GM19463 (cell line): ENCODE data around the gene MYH10.

Experiments
- ATAC-seq: cut with Tn5 transposase; IDR thresholded peaks from one replicate; pipeline ENCODE4 v1.9.1; 2021; ENCODE audit warnings: mild to moderate bottlenecking, moderate library complexity; ENCODE audit not compliant: unreplicated experiment

MYH10 gene

GRCh38 chr17:8476741-8477140 is 153.8 kb downstream of the MYH10 start:
- ATAC-seq, result no peak

GRCh38 chr17:8475781-8476180 is 154.7 kb downstream of the MYH10 start:
- ATAC-seq, result no peak

DNA sequence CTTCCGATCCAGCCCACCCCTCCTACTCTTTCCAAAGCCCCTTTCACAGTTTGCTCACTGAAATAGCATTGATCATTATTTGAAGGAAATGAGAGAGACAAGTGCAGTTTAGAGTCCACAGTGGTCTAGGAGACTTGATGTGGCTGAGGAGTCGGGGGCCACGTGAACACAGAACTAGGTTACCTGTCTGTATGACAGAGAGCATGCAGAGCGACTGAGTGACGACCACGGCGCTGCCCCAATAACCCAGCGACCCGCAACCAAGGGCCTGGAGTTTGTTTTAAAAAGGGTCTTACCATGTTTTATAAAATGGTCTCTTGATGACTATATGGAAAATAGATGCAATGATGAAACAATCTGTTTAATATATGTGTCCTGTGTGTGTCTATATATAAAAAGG is 155.3 kb downstream of the MYH10 start:
- ATAC-seq, result no peak

GRCh38 chr17:8474826-8475225 is 155.7 kb downstream of the MYH10 start:
- no peak for ATAC-seq

DNA sequence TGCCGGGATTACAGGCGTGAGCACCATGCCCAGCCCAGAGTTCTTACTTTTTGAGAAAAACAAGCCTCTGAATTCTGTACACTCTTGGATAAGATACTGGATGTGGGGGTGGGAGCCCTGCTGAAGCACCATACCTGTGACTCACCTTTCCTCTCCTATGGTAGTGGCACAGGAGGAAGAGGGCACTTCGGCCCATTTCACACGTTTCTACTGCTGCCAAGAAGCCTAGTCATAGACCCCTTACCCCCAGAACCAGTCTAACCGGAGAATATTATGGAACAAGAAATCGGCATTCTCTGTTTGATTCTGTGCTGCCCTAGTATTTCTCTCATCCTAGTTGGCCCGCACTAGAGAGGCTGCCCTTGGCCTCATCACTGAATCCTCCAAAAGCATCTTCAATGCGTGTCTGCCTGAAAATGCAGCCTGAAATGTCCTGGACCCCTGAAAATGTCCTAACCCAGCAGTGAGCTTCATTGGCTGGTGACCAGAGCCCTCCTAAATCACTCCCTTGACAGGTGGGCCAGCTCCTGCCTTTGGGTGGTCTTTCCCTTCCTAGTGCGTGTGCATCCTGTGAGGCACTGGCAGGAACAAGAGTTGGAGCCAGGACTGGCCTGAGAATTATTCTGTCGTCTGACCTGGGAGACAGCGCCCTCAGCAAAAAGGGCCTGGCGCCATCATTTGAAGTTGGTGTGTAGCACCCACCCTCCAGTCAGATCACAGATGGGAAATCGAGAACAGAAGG is 156.9 kb downstream of the MYH10 start:
- no peak for ATAC-seq

DNA sequence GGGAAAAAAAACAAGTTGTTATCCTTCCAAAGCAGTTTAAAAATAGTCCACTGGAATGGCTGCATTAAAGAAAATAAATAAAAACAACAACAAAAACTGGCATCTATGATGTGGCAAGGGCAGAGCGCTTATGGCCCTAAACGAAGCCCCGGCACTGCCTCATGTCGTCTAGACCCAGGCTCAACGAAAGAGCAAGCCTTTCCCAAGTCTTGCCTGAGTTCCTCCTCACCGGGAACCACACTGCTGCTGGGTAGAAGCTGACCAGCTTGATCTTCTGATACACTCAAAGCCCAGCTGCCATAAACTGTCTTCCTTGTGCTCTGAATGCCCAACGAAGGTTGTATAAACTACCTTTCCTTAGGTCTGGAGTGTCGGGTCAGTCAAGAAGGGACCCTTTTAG is 157.9 kb downstream of the MYH10 start:
- ATAC-seq, result no peak

GRCh38 chr17:8470447-8471047 is 160.0 kb downstream of the MYH10 start:
- no peak for ATAC-seq

DNA sequence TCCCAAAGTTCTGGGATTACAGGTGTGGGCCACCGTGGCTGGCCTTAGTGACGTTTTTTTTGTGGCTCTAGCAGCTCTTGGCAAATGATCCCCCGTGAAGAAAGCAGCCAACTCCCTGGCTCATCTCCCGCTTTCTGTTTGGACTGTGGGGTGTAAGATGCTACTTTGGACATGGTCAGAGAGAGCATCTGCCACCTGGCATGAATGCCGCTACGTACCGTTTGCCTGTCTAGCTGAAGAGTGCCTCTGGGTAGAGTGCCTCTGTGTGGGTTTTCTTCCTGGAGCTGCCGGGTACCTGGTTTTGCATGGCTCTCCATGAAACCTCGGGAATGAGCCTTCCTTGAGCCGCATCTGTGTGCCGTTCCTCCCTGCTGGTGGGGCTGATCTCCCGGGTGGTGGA is 160.6 kb downstream of the MYH10 start:
- no peak for ATAC-seq

- ATAC-seq, result no peak
Observed at GRCh38 chr17:8468980-8469379, 161.5 kb downstream of the MYH10 start.

DNA sequence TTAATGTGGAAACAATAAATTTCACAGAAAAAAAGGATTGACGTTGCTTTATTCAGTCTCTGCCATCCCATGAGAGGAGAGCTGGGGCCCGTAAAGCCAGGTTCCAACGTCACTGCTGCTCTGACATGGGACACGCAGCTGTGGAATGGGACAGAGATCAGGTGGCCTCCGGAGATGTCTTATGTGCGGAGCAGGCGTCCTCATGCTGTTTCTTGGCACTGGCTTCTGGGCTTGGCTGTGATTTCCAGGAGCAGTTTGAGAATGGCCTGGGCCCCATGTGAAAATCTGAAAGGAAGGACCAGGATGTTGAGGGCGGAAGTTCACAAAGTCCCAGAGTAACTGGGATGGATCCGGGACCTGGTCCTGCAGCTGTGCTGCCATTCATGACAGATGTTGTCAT is 162.4 kb downstream of the MYH10 start:
- ATAC-seq, result no peak

GRCh38 chr17:8467527-8467926 is 163.0 kb downstream of the MYH10 start:
- no peak for ATAC-seq

GRCh38 chr17:8466873-8467272 is 163.7 kb downstream of the MYH10 start:
- ATAC-seq, result no peak

GRCh38 chr17:8466456-8466855 is 164.1 kb downstream of the MYH10 start:
- ATAC-seq, result no peak

DNA sequence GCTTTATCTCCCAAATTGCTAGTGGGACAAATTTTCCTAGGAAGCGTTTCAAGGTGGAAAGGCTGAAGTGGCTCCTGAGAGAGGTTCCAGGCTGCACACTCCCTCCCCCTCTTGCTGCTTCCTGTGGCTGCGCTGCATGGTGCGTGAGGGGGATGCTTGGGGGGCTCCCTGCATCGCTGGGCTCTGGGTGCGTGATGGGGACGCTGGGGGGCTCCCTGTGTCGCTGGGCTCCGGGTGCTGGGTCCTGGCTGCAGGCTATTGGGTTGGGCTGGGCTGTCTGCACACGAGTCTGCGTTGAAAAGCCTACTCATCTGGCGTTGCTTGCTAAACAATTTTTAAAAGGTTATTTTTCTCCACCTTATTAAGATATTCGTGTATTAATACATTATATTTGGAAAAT is 164.8 kb downstream of the MYH10 start:
- ATAC-seq, result no peak

DNA sequence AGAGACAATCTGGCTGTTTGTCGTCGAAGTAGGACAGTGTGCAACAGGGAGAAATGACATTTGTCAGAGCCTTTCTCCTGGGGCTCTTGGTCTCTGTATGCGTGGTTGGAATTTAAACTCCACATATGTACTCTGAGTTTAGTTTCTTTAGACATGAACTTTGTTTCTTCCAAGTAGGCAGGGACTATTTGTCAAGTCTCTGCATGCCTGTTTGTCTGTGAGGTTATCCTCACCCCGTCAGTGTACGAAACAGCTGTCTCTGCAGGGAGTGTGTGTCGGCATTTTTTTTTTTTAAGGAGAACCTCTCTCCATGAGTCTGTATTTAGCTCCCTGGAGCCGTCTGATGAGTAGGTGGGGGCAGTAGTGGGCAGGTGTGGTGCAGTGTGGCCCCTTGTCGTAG is 165.2 kb downstream of the MYH10 start:
- ATAC-seq, result no peak

- no peak for ATAC-seq
Observed at GRCh38 chr17:8464941-8465340, 165.6 kb downstream of the MYH10 start.

DNA sequence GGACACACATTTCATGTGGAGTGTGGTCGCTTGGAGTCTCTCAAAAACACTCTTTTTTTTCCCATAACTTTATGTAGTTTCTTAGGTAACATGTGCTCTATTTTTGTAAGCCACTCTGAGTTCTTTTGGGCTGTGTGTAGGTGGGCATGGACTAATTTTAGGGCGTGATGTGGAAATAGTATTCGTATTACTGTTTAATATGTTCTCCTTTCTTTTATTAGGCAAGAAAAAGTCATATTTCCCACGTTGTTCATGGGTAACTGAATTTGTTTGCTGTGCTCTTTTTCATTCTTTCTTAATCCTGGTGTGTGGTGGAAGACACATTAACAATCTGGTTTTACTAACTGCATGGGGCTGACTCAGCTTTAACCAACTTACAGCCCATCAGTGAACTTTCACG is 167.4 kb downstream of the MYH10 start:
- no peak for ATAC-seq

- no peak for ATAC-seq
Observed at GRCh38 chr17:8462564-8462963, 168.0 kb downstream of the MYH10 start.

DNA sequence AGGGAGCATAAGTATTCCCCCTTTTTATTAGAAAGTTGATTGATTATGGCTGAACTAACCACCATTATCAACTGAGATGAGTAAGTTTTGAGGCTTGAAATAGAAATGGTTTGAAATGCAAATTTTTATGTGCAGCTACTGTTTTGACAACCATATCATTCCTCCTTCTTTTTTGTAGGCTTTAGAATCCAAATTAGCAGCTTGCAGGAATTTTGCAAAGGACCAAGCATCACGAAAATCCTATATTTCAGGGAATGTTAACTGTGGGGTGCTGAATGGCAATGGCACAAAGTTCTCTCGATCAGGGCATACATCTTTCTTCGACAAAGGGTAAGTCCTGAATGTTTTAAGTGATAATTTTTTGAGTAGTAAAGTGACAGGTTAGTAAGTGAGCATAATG is 170.7 kb downstream of the MYH10 start:
- ATAC-seq, result no peak

GRCh38 chr17:8459107-8459506 is 171.4 kb downstream of the MYH10 start:
- ATAC-seq, result no peak

DNA sequence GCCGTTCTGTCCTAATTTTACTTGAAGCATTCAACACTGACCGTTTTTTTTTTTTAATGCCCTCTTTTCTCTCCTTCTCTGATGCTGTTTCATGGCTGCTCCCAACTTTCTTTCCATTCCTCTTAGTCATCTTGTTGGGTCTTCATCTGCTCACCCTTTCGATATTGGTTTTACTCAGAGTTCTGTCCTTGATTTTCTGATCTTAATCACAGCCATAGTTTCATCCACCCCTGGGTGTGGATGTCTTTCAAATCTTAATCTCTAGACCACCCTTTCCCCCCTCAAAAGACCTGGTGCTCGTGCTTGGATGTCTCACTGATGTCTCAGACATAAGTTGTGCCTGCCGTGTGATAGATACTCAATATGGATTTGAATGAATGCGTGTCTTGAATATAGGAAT is 172.4 kb downstream of the MYH10 start:
- no peak for ATAC-seq

DNA sequence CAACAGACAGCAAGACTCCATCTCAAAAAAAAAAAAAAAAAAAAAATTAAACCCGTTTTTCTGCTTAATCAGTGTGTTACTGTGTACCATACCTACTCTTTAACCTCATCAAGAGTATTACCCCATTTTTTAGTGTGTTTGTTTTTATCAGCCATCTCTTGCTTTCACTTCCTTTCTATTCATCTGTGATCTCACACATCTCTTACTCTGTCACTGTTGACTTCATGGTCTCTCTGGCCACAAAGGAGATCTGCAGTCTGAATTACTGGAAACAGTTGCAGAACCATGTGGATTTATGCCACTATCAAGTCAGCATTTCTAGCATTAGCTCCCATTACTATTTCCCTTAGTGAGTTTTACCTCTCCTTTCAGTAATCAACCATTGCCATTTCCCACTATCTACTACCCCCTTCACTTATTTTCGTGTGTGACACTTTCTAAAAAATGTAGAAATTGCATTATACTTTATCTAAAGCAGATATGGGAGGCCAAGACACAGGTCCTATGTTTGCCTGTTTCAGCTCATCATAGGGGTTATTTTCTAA is 174.8 kb downstream of the MYH10 start:
- ATAC-seq, result no peak

GRCh38 chr17:8453326-8453725 is 177.2 kb downstream of the MYH10 start:
- no peak for ATAC-seq
